ENCODE results near the gene SLC35D2. TPM values are rescaled to one million over a fixed set of nuclear protein-coding genes. Genes with fewer than 3 reads are reported as not detected.

Gene SLC35D2
- polyA plus RNA-seq, 1 donor from 2014 or later: 0.07 TPM

DNA sequence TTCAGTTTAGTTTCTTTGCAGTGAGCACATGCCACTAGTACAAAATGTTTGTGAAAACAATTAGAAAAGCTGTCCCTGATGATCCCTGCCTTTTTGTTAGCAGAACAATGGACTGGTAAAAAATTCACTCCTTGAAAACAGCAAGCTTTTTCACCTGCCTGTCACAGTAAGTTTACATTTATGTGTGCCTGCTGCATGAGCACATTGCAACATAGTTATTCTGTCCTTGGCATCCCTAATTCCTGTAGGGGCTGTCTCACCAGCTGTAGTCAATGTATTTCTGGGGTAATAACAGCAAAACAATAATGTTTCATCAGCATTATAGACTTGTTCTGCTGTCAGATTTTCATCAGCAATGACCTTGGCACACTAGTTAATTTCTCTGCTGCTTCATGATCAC is 46.2 kb upstream of the SLC35D2 start:
- H3K79me2 ChIP-seq (replicated peaks; ENCODE audit: insufficient read depth, low read length): no peaks in the 10 kb centered on the region
- no peaks in the 10 kb centered on the region for H3K27me3 ChIP-seq (ENCODE audit: insufficient read depth, low read depth, low read length)
- no peak overlapping the region for H2AFZ ChIP-seq (ENCODE audit: low read depth, low read length)
- H3F3A ChIP-seq (ENCODE audit: insufficient read depth, low read length, poor library complexity, severe bottlenecking): no peaks in the 10 kb centered on the region
- H3K9me2 ChIP-seq (ENCODE audit: insufficient read depth, low read length): no peaks in the 10 kb centered on the region
- H3K27ac ChIP-seq (ENCODE audit: low read length): no peak overlapping the region
- no peaks in the 10 kb centered on the region for H3K36me3 ChIP-seq (ENCODE audit: insufficient read depth, low read length)
- H3K4me2 ChIP-seq (ENCODE audit: low read length): no peak overlapping the region
- no peaks in the 10 kb centered on the region for H4K20me1 ChIP-seq (ENCODE audit: insufficient read depth)
- H3K9me3 ChIP-seq (ENCODE audit: low read length): no peaks in the 10 kb centered on the region
- no peak overlapping the region for H3K9ac ChIP-seq (ENCODE audit: low read length)
- TF ChIP-seq, protein P1, sequence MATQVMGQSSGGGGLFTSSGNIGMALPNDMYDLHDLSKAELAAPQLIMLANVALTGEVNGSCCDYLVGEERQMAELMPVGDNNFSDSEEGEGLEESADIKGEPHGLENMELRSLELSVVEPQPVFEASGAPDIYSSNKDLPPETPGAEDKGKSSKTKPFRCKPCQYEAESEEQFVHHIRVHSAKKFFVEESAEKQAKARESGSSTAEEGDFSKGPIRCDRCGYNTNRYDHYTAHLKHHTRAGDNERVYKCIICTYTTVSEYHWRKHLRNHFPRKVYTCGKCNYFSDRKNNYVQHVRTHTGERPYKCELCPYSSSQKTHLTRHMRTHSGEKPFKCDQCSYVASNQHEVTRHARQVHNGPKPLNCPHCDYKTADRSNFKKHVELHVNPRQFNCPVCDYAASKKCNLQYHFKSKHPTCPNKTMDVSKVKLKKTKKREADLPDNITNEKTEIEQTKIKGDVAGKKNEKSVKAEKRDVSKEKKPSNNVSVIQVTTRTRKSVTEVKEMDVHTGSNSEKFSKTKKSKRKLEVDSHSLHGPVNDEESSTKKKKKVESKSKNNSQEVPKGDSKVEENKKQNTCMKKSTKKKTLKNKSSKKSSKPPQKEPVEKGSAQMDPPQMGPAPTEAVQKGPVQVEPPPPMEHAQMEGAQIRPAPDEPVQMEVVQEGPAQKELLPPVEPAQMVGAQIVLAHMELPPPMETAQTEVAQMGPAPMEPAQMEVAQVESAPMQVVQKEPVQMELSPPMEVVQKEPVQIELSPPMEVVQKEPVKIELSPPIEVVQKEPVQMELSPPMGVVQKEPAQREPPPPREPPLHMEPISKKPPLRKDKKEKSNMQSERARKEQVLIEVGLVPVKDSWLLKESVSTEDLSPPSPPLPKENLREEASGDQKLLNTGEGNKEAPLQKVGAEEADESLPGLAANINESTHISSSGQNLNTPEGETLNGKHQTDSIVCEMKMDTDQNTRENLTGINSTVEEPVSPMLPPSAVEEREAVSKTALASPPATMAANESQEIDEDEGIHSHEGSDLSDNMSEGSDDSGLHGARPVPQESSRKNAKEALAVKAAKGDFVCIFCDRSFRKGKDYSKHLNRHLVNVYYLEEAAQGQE (IDR thresholded peaks at IDR 0.05; ENCODE audit: borderline replicate concordance): no peak
- TF ChIP-seq, protein P2, sequence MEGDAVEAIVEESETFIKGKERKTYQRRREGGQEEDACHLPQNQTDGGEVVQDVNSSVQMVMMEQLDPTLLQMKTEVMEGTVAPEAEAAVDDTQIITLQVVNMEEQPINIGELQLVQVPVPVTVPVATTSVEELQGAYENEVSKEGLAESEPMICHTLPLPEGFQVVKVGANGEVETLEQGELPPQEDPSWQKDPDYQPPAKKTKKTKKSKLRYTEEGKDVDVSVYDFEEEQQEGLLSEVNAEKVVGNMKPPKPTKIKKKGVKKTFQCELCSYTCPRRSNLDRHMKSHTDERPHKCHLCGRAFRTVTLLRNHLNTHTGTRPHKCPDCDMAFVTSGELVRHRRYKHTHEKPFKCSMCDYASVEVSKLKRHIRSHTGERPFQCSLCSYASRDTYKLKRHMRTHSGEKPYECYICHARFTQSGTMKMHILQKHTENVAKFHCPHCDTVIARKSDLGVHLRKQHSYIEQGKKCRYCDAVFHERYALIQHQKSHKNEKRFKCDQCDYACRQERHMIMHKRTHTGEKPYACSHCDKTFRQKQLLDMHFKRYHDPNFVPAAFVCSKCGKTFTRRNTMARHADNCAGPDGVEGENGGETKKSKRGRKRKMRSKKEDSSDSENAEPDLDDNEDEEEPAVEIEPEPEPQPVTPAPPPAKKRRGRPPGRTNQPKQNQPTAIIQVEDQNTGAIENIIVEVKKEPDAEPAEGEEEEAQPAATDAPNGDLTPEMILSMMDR (IDR thresholded peaks at IDR 0.05; ENCODE audit: poor library complexity, severe bottlenecking): no peak
- TF ChIP-seq EZH2 (IDR thresholded peaks at IDR 0.05; ENCODE audit: borderline replicate concordance, insufficient read depth, low read length, poor library complexity, severe bottlenecking) (no peak), TAF1 (IDR thresholded peaks at IDR 0.05; ENCODE audit: low read depth) (no peak), RAD21 (conservative IDR thresholded peaks at IDR 0.05) (no peak), POLR2AphosphoS5 (IDR thresholded peaks at IDR 0.05) (no peak), SMC3 (conservative IDR thresholded peaks at IDR 0.05; ENCODE audit: poor library complexity) (no peak), MXI1 (conservative IDR thresholded peaks at IDR 0.05; ENCODE audit: poor library complexity, severe bottlenecking) (no peak)
- no peak overlapping the region for H3K4me3 ChIP-seq (ENCODE audit: low read length)

DNA sequence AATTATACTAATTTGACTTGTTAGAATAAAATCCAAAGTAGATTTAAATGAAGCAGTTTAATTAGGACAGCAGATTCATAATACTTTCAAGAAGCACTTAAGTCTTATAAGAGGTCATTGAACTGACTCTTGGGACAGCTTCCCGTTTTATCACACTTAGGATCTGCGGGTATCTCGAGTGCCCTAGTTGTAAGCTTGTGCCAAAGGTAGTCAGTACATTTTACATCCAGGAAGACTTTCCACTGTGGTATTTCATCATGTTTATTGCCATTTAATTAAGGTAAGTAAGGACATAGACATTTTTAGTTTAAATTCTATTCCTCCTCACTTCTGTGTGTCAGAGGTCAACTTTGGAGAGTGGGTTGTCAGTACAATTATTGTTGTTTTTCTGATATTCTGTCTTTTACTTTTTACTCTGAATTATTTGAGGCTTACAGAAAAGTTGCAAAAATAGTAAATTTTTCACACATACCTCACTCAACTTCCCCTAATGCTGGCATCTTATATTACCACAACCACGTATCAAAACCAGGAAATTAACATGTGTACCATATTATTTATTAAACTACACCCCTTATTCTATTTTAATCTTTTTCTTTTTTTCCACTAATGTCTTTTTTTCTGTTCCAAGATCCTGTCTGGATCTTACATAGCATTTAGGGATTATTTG is 42.1 kb upstream of the SLC35D2 start:
- Histone ChIP-seq H3K36me3 (ENCODE audit: insufficient read depth, low read length) (no peaks in the 10 kb centered on the region), H3K9me3 (ENCODE audit: low read length) (no peaks in the 10 kb centered on the region), H3K9ac (ENCODE audit: low read length) (no peak overlapping the region), H3F3A (ENCODE audit: insufficient read depth, low read length, poor library complexity, severe bottlenecking) (no peaks in the 10 kb centered on the region), H3K27ac (ENCODE audit: low read length) (no peak overlapping the region), H4K20me1 (ENCODE audit: insufficient read depth) (no peaks in the 10 kb centered on the region), H2AFZ (ENCODE audit: low read depth, low read length) (no peak overlapping the region), H3K4me2 (ENCODE audit: low read length) (no peak overlapping the region), H3K79me2 (replicated peaks; ENCODE audit: insufficient read depth, low read length) (no peaks in the 10 kb centered on the region), H3K4me3 (ENCODE audit: low read length) (no peak overlapping the region), H3K9me2 (ENCODE audit: insufficient read depth, low read length) (no peaks in the 10 kb centered on the region), H3K27me3 (ENCODE audit: insufficient read depth, low read depth, low read length) (no peaks in the 10 kb centered on the region)
- no peak for TF ChIP-seq SMC3 (conservative IDR thresholded peaks at IDR 0.05; ENCODE audit: poor library complexity)

DNA sequence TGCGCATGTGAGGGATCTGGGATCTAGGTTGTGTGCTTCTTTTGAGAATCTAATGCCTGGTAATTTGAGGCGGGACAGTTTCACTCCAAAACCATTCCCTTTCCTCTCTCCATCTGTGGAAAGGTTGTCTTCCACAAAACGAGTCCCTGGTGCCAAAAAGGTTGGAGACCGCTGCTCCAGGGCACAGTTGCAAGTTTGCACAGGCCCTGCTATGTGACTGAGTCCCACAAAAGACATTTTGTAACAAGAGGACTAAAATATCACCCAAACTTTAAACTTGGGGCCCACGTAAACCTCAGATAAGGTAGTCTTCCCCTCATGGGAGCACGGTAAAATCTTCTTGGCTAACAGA is 40.5 kb upstream of the SLC35D2 start:
- H3K9me2 ChIP-seq (ENCODE audit: insufficient read depth, low read length): no peaks in the 10 kb centered on the region
- H3K9ac ChIP-seq (ENCODE audit: low read length): no peak overlapping the region
- no peak overlapping the region for H2AFZ ChIP-seq (ENCODE audit: low read depth, low read length)
- H3K36me3 ChIP-seq (ENCODE audit: insufficient read depth, low read length): no peaks in the 10 kb centered on the region
- H3K9me3 ChIP-seq (ENCODE audit: low read length): no peaks in the 10 kb centered on the region
- H3K79me2 ChIP-seq (replicated peaks; ENCODE audit: insufficient read depth, low read length): no peaks in the 10 kb centered on the region
- TF ChIP-seq MXI1 (conservative IDR thresholded peaks at IDR 0.05; ENCODE audit: poor library complexity, severe bottlenecking) (no peak), POLR2AphosphoS5 (IDR thresholded peaks at IDR 0.05) (no peak), EZH2 (IDR thresholded peaks at IDR 0.05; ENCODE audit: borderline replicate concordance, insufficient read depth, low read length, poor library complexity, severe bottlenecking) (no peak), SMC3 (conservative IDR thresholded peaks at IDR 0.05; ENCODE audit: poor library complexity) (no peak), EP300 (conservative IDR thresholded peaks at IDR 0.05; ENCODE audit: poor library complexity, severe bottlenecking) (no peak)
- H3K4me2 ChIP-seq (ENCODE audit: low read length): no peak overlapping the region
- H3K27ac ChIP-seq (ENCODE audit: low read length): no peak overlapping the region
- H3K27me3 ChIP-seq (ENCODE audit: insufficient read depth, low read depth, low read length): no peaks in the 10 kb centered on the region
- no peak overlapping the region for H3K4me3 ChIP-seq (ENCODE audit: low read length)
- H3F3A ChIP-seq (ENCODE audit: insufficient read depth, low read length, poor library complexity, severe bottlenecking): no peaks in the 10 kb centered on the region
- H4K20me1 ChIP-seq (ENCODE audit: insufficient read depth): no peaks in the 10 kb centered on the region
